Peyer's patch (tissue), 4 donors: ENCODE data around the gene MYBPC3.

Experiments
- POLR2A ChIP-seq, 2 donors: fragments of 450-650 bp; IDR thresholded peaks; one replicate each; pipeline ENCODE4 v1.5.1; 2017; ENCODE audit warnings: antibody characterized with exemption in 2 of 2, mild to moderate bottlenecking in 2 of 2, moderate library complexity in 2 of 2
- TF ChIP-seq, protein P1 (sequence below), 6 experiments: fragments of 450-650 bp in 4 of 6; fragments of 200-600 bp in 2 of 6; sonication (generic) in 1 of 6; IDR thresholded peaks; one replicate each; pipeline ENCODE4 v1.5.1; 2017 to 2019; ENCODE audit warnings: antibody characterized with exemption in 6 of 6, mild to moderate bottlenecking in 3 of 6, moderate library complexity in 1 of 6

DNA sequence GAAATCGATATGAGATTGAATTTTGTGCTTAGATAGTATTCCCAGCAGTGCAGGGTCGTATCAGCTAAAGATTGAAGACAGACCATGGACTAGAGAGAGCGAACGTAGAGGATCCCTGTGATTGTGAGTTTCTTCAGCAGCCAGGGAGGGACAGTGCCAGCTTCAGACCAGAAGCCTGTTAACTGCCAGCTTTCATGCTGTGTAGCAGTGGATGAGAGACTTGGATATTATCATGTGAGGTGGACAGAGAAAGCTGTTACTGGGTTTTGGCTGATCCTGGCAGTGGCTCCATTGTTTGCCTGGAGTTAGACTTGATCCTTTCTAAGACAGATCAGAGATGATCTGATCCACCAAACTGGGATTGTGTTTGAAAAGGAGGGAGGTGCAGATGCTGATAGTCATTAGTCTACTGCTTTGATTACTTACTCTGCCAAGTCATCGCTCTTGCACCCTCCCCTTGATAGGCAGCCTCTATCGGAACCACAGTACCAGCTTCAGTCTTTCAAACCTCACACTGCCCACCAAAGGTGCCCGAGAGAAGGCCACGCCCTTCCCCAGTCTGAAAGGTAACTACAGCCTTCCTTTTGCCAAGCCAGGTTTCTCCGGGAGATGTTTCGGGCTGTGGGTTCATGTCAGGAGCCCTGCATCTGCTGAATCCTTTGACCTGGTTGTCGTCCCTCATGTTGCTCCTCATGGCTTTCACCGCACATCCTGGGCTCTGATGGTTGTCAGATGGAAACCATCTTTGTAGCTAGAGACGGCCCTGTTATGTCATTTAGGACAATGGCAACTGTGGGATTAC is 66.3 kb downstream of the MYBPC3 start:
- TF ChIP-seq, protein P1, sequence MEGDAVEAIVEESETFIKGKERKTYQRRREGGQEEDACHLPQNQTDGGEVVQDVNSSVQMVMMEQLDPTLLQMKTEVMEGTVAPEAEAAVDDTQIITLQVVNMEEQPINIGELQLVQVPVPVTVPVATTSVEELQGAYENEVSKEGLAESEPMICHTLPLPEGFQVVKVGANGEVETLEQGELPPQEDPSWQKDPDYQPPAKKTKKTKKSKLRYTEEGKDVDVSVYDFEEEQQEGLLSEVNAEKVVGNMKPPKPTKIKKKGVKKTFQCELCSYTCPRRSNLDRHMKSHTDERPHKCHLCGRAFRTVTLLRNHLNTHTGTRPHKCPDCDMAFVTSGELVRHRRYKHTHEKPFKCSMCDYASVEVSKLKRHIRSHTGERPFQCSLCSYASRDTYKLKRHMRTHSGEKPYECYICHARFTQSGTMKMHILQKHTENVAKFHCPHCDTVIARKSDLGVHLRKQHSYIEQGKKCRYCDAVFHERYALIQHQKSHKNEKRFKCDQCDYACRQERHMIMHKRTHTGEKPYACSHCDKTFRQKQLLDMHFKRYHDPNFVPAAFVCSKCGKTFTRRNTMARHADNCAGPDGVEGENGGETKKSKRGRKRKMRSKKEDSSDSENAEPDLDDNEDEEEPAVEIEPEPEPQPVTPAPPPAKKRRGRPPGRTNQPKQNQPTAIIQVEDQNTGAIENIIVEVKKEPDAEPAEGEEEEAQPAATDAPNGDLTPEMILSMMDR (IDR thresholded peaks at IDR 0.05), result no peak
- no peak for TF ChIP-seq POLR2A (IDR thresholded peaks at IDR 0.05)
